HFFc6 (cell line): ENCODE results near the gene STAB2. TPM values are rescaled to one million over a fixed set of nuclear protein-coding genes. Genes with fewer than 3 reads are reported as not detected.
"Not testable (repeated sequence)": the region's sequence is repeated elsewhere in the genome, so short reads cannot be mapped to it uniquely, and the experiment has no call there.

Experiments used
- DNase-seq: peaks from one replicate; pipeline ENCODE4 v3.0.0-alpha.2; 2018
- H3K27ac Mint-ChIP-seq: 2 replicates; pipeline ENCODE4 v1.8.0; 2020; ENCODE audit warnings: mild to moderate bottlenecking, mixed read lengths
- H3K27me3 Mint-ChIP-seq: 2 replicates; pipeline ENCODE4 v1.8.0; 2021; ENCODE audit warnings: mild to moderate bottlenecking, moderate library complexity, mixed read lengths; ENCODE audit not compliant: insufficient read depth
- H3K36me3 Mint-ChIP-seq: 2 replicates; pipeline ENCODE4 v1.8.0; 2021; ENCODE audit warnings: low read depth, mixed read lengths
- H3K4me1 Mint-ChIP-seq: 2 replicates; pipeline ENCODE4 v1.8.0; 2020; ENCODE audit warnings: low read depth, mixed read lengths
- H3K4me3 Mint-ChIP-seq: 2 replicates; pipeline ENCODE4 v1.8.0; 2020; ENCODE audit warnings: mild to moderate bottlenecking, moderate library complexity, mixed read lengths
- H3K9me3 Mint-ChIP-seq: 2 replicates; pipeline ENCODE4 v1.8.0; 2020; ENCODE audit warnings: mild to moderate bottlenecking, mixed read lengths
- total RNA-seq, 6 experiments: library from RNA; stranded (reverse); fragmentation: NEBNext Ultra II Directional; extraction: Animal tissue kit (Norgen Biotek cat#: 25700); gene quantifications; 2 replicates in 1 of 6; 3 replicates in 5 of 6; pipeline ENCODE4 v1.2.3, GENCODE V29; 2021
- TF ChIP-seq, protein P1 (sequence below): fragments of 200-600 bp; sonication (generic); IDR thresholded peaks from 2 replicates; pipeline ENCODE4 v1.5.0; 2021; ENCODE audit warnings: antibody characterized with exemption, mild to moderate bottlenecking

STAB2 gene
- total RNA-seq, 6 experiments from 2014 or later: not detected

GRCh38 chr12:103645202-103645601, 58.1 kb downstream of the STAB2 start:
- Mint-ChIP-seq H3K4me1 (peaks cover 11% of the 10 kb centered on the region), H3K9me3 (no peaks in the 10 kb centered on the region), H3K27ac (no peak overlapping the region), H3K36me3 (no peaks in the 10 kb centered on the region), H3K27me3 (peaks cover 8% of the 10 kb centered on the region), H3K4me3 (no peak overlapping the region)
- TF ChIP-seq, protein P1, sequence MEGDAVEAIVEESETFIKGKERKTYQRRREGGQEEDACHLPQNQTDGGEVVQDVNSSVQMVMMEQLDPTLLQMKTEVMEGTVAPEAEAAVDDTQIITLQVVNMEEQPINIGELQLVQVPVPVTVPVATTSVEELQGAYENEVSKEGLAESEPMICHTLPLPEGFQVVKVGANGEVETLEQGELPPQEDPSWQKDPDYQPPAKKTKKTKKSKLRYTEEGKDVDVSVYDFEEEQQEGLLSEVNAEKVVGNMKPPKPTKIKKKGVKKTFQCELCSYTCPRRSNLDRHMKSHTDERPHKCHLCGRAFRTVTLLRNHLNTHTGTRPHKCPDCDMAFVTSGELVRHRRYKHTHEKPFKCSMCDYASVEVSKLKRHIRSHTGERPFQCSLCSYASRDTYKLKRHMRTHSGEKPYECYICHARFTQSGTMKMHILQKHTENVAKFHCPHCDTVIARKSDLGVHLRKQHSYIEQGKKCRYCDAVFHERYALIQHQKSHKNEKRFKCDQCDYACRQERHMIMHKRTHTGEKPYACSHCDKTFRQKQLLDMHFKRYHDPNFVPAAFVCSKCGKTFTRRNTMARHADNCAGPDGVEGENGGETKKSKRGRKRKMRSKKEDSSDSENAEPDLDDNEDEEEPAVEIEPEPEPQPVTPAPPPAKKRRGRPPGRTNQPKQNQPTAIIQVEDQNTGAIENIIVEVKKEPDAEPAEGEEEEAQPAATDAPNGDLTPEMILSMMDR: no peak
- peak; percentile 50 for DNase-seq

GRCh38 chr12:103647267-103647666, 60.2 kb downstream of the STAB2 start:
- Mint-ChIP-seq H3K4me1 (peaks cover 11% of the 10 kb centered on the region), H3K27me3 (peaks cover 11% of the 10 kb centered on the region), H3K9me3 (no peaks in the 10 kb centered on the region), H3K4me3 (no peak overlapping the region), H3K27ac (no peak overlapping the region), H3K36me3 (no peaks in the 10 kb centered on the region)
- TF ChIP-seq, protein P1: no peak
- peak; percentile 60 for DNase-seq

GRCh38 chr12:103652808-103653207, 65.7 kb downstream of the STAB2 start:
- Mint-ChIP-seq H3K36me3 (no peaks in the 10 kb centered on the region), H3K9me3 (no peaks in the 10 kb centered on the region; the same call in 1 of the 2 replicates), H3K27ac (no peak overlapping the region), H3K27me3 (peaks cover 3% of the 10 kb centered on the region), H3K4me3 (no peak overlapping the region), H3K4me1 (0 out of 2 replicates have a peak, but pooled peaks cover 5% of the 10 kb centered on the region)
- DNase-seq: no peak
- TF ChIP-seq, protein P1: no peak

DNA sequence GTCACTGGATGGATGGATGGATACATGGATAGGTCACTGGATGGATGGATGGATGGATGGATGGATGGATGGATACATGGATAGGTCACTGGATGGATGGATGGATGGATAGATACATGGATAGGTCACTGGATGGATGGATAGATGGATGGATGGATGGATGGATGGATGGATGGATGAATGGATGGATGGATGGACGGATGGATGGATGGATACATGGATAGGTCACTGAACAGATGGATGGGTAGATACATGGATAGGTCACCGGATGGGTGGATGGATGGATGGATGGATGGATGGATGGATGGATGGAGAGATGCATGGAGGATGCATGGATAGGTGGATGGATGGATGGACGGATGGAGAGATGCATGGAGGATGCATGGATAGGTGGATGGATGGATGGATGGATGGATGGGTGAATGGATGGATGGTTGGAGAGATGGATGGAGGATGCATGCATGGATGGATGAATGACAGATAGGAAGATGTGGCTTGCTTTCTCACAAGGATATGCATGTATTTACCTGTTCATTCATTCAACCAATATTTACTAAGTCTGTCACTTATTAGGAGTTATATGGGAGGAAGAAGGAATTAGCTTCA, 66.6 kb downstream of the STAB2 start:
- H3K4me1 Mint-ChIP-seq, H3K9me3 Mint-ChIP-seq, DNase-seq, H3K36me3 Mint-ChIP-seq, H3K27me3 Mint-ChIP-seq, H3K4me3 Mint-ChIP-seq, H3K27ac Mint-ChIP-seq: not testable (repeated sequence)

DNA sequence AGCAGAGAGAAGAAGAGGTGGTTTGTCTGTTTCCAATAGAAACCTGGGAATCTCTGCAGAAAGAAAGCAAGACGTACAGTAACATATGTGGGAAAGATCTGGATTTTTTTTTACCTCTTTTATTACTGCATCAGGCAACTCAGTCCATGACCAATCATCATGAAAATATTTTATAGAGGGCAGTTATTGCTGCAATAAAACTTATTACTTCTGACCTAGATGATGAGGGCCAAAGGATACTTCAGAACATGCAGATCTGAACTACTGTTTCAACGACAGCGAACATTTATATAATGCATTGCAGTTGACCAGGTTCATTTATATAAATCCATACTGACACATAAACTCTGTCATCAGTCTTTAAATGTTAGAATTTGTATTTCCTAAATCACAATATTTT, 67.7 kb downstream of the STAB2 start:
- Mint-ChIP-seq H3K4me1 (0 out of 2 replicates have a peak, but pooled peaks cover 5% of the 10 kb centered on the region), H3K9me3 (no peaks in the 10 kb centered on the region; the same call in 1 of the 2 replicates), H3K36me3 (no peaks in the 10 kb centered on the region), H3K4me3 (no peak overlapping the region), H3K27me3 (peaks cover 18% of the 10 kb centered on the region), H3K27ac (no peak overlapping the region)
- TF ChIP-seq, protein P1: no peak
- DNase-seq: no peak

GRCh38 chr12:103656291-103656690, 69.2 kb downstream of the STAB2 start:
- Mint-ChIP-seq H3K4me1 (0 out of 2 replicates have a peak, but pooled peaks cover 5% of the 10 kb centered on the region), H3K4me3 (no peak overlapping the region), H3K9me3 (no peaks in the 10 kb centered on the region; the same call in 1 of the 2 replicates), H3K36me3 (no peaks in the 10 kb centered on the region), H3K27ac (no peak overlapping the region), H3K27me3 (peaks cover 23% of the 10 kb centered on the region; the same call in 1 of the 2 replicates)
- DNase-seq: no peak
- TF ChIP-seq, protein P1: no peak
